HepG2 (cell line): ENCODE results near the gene RABL6. TPM values are rescaled to one million over a fixed set of nuclear protein-coding genes. Genes with fewer than 3 reads are reported as not detected.

Experiments
- BCLAF1 ChIP-seq: fragments of 450-650 bp; IDR thresholded peaks from 2 replicates; pipeline ENCODE4 v1.6.1; 2017; ENCODE audit warnings: mild to moderate bottlenecking
- JARID2 ChIP-seq: sonication (generic); formaldehyde crosslinking; IDR thresholded peaks from 2 replicates; pipeline ENCODE4 v1.8.1; 2023; ENCODE audit warnings: missing genetic modification reagents, inconsistent platforms; ENCODE audit not compliant: insufficient replicate concordance
- KLF15 ChIP-seq: sonication (generic); formaldehyde crosslinking; IDR thresholded peaks from 2 replicates; pipeline ENCODE4 v1.8.1; 2023; ENCODE audit warnings: borderline replicate concordance, mild to moderate bottlenecking, inconsistent platforms, missing genetic modification reagents, mixed read lengths
- NFAT5 ChIP-seq: sonication (generic); formaldehyde crosslinking; IDR thresholded peaks from 2 replicates; pipeline ENCODE4 v1.4.0; 2020; ENCODE audit warnings: missing genetic modification reagents
- PRMT3 ChIP-seq: sonication (generic); formaldehyde crosslinking; IDR thresholded peaks from 2 replicates; pipeline ENCODE4 v1.8.1; 2022; ENCODE audit warnings: low read depth, mild to moderate bottlenecking, moderate library complexity, missing genetic modification reagents, borderline replicate concordance
- SP140L ChIP-seq: sonication (generic); formaldehyde crosslinking; IDR thresholded peaks from 2 replicates; pipeline ENCODE4 v1.4.0; 2020; ENCODE audit warnings: missing genetic modification reagents, borderline replicate concordance
- SRSF4 ChIP-seq: fragments of 200-400 bp; formaldehyde crosslinking; IDR thresholded peaks from one replicate; pipeline ENCODE4 v1.6.1; 2018; ENCODE audit warnings: mild to moderate bottlenecking, low read depth, low read length, moderate library complexity; ENCODE audit not compliant: poor library complexity, severe bottlenecking
- TRIM22 ChIP-seq: fragments of 450-650 bp; IDR thresholded peaks from 2 replicates; pipeline ENCODE4 v1.6.1; 2017
- ZHX2 ChIP-seq, 2 experiments: sonication (generic) in 1 of 2; formaldehyde crosslinking in 1 of 2; IDR thresholded peaks; 2 replicates each; pipeline versions ENCODE4 v1.6.1 to v1.9.0; 2014 to 2022; ENCODE audit warnings: antibody characterized with exemption in 1 of 2, borderline replicate concordance in 1 of 2, inconsistent platforms in 1 of 2, low read depth in 1 of 2, missing genetic modification reagents in 1 of 2
- ZKSCAN1 ChIP-seq: fragments of 150-350 bp; IDR thresholded peaks from 2 replicates; pipeline ENCODE4 v1.6.1; 2014; ENCODE audit warnings: low read length
- polyA plus RNA-seq, 8 experiments: library from polyadenylated mRNA; depleted of rRNA in 3 of 8; stranded (reverse) in 7 of 8; unstranded in 1 of 8; fragments of >200 nt; fragmentation: Illumina TruSeq in 4 of 8; extraction: Trizol in 4 of 8; gene quantifications; 2 replicates each; pipeline versions ENCODE4 v1.2.1 to v1.2.3, GENCODE V29; 2011 to 2016; ENCODE audit warnings: low read depth in 4 of 8, missing spikeins in 1 of 8, mixed read lengths in 1 of 8; ENCODE audit not compliant: insufficient read depth in 1 of 8
- total RNA-seq, 5 experiments: library from RNA; depleted of rRNA; stranded (reverse); fragments of >200 nt; fragmentation: Illumina TruSeq; extraction: Trizol; gene quantifications; 2 replicates each; pipeline ENCODE4 v1.2.3, GENCODE V29; 2016; ENCODE audit warnings: low read depth in 1 of 5

The RABL6 gene
- total and polyA plus RNA-seq, 2 of the 13 experiments (the other 11 are each of a cell fraction or from before 2014, with no cell fraction given) = 81.5 to 125 TPM

- TF ChIP-seq PRMT3 (CRISPR knock-in tag) = no peak
- no peak for TF ChIP-seq SP140L
- no peak for TF ChIP-seq ZHX2 (IDR thresholded peaks at IDR 0.05; ENCODE audit: low read depth)
- no peak for TF ChIP-seq ZHX2 (CRISPR knock-in tag; IDR thresholded peaks at IDR 0.05; ENCODE audit: borderline replicate concordance)
- no peak for TF ChIP-seq BCLAF1
- no peak for TF ChIP-seq JARID2 (CRISPR knock-in tag)
- TF ChIP-seq SRSF4 = no peak
- TF ChIP-seq TRIM22 = no peak
- no peak for TF ChIP-seq KLF15 (CRISPR knock-in tag)
- TF ChIP-seq ZKSCAN1 = no peak
- TF ChIP-seq NFAT5 (CRISPR knock-in tag) = no peak
Measured at GRCh38 chr9:136791516-136792276, 16.1 kb upstream of the RABL6 start (continued).
